Erythroblast (primary cell): Measurements from ENCODE around the gene CPE.

ENCODE experiments used
- GATA1 ChIP-seq: IDR thresholded peaks from 2 replicates; pipeline ENCODE4 v1.6.1; 2011; ENCODE audit warnings: low read depth, mild to moderate bottlenecking, control low read depth, low read length, moderate library complexity
- POLR2A ChIP-seq: IDR thresholded peaks from 2 replicates; pipeline ENCODE4 v1.6.1; 2011; ENCODE audit warnings: mild to moderate bottlenecking, low read length

GRCh38 chr4:165542476-165542875 is 163.7 kb downstream of the CPE start:
- TF ChIP-seq POLR2A (no peak), GATA1 (no peak)
